ENCODE results near the gene DEK.

DNA sequence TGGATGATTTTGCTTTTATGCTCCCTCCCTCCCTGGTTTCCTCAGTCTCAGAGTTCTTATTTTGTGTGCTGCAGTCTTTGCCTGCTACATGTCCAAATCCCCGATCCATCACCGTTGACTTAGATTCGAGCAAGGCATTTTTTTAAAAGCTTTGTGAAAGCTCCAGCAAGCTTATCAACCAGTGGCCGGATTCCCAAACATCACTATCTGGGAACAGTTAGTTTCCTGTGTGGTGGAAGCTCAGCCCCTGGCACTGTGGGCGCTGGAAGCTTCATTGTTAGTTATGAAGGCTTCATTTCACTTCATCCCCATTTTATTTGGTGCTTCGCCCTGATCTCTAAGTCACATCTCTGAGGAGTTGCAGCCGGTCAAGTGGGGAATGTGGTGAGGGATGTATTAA, 44.7 kb downstream of the DEK start:
- TF ChIP-seq, protein P1, sequence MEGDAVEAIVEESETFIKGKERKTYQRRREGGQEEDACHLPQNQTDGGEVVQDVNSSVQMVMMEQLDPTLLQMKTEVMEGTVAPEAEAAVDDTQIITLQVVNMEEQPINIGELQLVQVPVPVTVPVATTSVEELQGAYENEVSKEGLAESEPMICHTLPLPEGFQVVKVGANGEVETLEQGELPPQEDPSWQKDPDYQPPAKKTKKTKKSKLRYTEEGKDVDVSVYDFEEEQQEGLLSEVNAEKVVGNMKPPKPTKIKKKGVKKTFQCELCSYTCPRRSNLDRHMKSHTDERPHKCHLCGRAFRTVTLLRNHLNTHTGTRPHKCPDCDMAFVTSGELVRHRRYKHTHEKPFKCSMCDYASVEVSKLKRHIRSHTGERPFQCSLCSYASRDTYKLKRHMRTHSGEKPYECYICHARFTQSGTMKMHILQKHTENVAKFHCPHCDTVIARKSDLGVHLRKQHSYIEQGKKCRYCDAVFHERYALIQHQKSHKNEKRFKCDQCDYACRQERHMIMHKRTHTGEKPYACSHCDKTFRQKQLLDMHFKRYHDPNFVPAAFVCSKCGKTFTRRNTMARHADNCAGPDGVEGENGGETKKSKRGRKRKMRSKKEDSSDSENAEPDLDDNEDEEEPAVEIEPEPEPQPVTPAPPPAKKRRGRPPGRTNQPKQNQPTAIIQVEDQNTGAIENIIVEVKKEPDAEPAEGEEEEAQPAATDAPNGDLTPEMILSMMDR (IDR thresholded peaks at IDR 0.05), result no peak
- TF ChIP-seq POLR2A (IDR thresholded peaks at IDR 0.05), result no peak
